RWPE2 (cell line): ENCODE results near the gene KAT7.

Source experiments
- ATAC-seq: fragments of 200-7000 bp; cut with Tn5 transposase; 3 replicates; pipeline ENCODE4 v1.9.1; 2021; ENCODE audit warnings: low read depth
- DNase-seq: peaks from one replicate; pipeline ENCODE4 v3.0.0-alpha.2; 2020; ENCODE audit warnings: low spot score
- H3K27ac ChIP-seq: fragments of 450-650 bp; 2 replicates; pipeline ENCODE4 v1.5.1; 2017; ENCODE audit warnings: mild to moderate bottlenecking; ENCODE audit not compliant: poor library complexity, severe bottlenecking
- H3K27me3 ChIP-seq: fragments of 250-450 bp; sonication (Bioruptor Pico); 2 replicates; pipeline ENCODE4 v1.5.1; 2021; ENCODE audit warnings: mild to moderate bottlenecking, moderate library complexity; ENCODE audit not compliant: insufficient read depth, poor library complexity, severe bottlenecking
- H3K36me3 ChIP-seq: fragments of 250-450 bp; sonication (Bioruptor Pico); 2 replicates; pipeline ENCODE4 v1.5.1; 2020; ENCODE audit warnings: low read depth, mild to moderate bottlenecking, moderate library complexity
- H3K4me1 ChIP-seq: fragments of 250-450 bp; sonication (Bioruptor Pico); 2 replicates; pipeline ENCODE4 v1.5.1; 2021; ENCODE audit warnings: mild to moderate bottlenecking, moderate library complexity; ENCODE audit not compliant: insufficient read depth, poor library complexity, severe bottlenecking
- H3K4me3 ChIP-seq: fragments of 250-450 bp; sonication (Bioruptor Pico); 2 replicates; pipeline ENCODE4 v1.5.1; 2021; ENCODE audit warnings: mild to moderate bottlenecking, moderate library complexity; ENCODE audit not compliant: severe bottlenecking
- H3K9me3 ChIP-seq: fragments of 250-450 bp; sonication (Bioruptor Pico); 2 replicates; pipeline ENCODE4 v1.5.1; 2021; ENCODE audit warnings: mild to moderate bottlenecking, moderate library complexity; ENCODE audit not compliant: severe bottlenecking
- TF ChIP-seq, protein P1 (sequence below): fragments of 450-650 bp; IDR thresholded peaks from one replicate; pipeline ENCODE4 v1.5.1; 2017; ENCODE audit warnings: mild to moderate bottlenecking, moderate library complexity; ENCODE audit not compliant: poor library complexity, severe bottlenecking

Gene KAT7

DNA sequence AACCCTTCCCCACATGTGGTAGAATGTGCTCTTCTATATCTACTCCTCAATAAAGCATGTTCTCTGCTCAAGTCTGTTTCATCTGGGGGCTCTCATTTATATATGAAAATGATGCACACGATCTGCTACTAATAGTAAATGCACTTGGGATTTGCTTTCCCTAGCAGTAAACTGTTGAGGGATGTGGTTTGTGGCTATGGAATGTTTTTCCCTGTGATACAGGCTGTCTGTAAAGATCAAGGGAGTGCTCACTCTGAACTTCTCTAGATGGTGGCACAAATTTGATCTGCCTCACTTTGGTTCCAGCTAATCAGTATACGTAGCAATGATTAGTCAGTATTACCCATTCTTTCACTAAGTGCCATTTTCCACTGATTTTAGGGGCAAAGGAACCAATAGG is 40.5 kb downstream of the KAT7 start:
- DNase-seq (no peak), ATAC-seq (no peak)
- no peak overlapping the region for H3K27ac ChIP-seq
- no peaks in the 10 kb centered on the region for H3K27me3 ChIP-seq
- TF ChIP-seq, protein P1, sequence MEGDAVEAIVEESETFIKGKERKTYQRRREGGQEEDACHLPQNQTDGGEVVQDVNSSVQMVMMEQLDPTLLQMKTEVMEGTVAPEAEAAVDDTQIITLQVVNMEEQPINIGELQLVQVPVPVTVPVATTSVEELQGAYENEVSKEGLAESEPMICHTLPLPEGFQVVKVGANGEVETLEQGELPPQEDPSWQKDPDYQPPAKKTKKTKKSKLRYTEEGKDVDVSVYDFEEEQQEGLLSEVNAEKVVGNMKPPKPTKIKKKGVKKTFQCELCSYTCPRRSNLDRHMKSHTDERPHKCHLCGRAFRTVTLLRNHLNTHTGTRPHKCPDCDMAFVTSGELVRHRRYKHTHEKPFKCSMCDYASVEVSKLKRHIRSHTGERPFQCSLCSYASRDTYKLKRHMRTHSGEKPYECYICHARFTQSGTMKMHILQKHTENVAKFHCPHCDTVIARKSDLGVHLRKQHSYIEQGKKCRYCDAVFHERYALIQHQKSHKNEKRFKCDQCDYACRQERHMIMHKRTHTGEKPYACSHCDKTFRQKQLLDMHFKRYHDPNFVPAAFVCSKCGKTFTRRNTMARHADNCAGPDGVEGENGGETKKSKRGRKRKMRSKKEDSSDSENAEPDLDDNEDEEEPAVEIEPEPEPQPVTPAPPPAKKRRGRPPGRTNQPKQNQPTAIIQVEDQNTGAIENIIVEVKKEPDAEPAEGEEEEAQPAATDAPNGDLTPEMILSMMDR, result no peak
- peaks cover 68% of the 10 kb centered on the region for H3K36me3 ChIP-seq
- no peaks in the 10 kb centered on the region for H3K4me1 ChIP-seq
- no peaks in the 10 kb centered on the region for H3K9me3 ChIP-seq
- H3K4me3 ChIP-seq, result no peak overlapping the region

DNA sequence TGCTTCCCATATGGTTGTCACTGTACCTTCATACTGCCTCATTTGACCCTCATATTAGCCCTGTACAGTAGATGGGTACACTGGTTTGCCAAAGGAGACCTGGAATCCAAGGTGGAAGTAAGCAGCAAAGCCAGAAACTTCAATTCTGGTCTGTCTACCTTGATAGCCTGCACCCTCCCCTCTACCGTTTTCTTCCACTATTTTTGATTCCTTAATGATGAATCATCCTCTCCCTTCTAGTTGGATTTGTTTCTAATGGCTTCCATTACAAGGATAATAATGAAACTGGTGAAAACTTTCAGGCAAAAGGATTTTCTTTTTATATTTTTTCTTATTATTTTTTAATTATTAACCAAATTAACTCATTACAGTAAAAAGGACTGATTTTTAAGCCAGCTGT is 42.1 kb downstream of the KAT7 start:
- no peak overlapping the region for H3K27ac ChIP-seq
- H3K9me3 ChIP-seq, result no peaks in the 10 kb centered on the region
- no peak overlapping the region for H3K4me3 ChIP-seq
- peaks cover 52% of the 10 kb centered on the region for H3K36me3 ChIP-seq
- no peak for DNase-seq
- H3K4me1 ChIP-seq, result no peaks in the 10 kb centered on the region
- ATAC-seq, result peak; percentile 52; the same call in 1 of the 3 replicates
- no peaks in the 10 kb centered on the region for H3K27me3 ChIP-seq
- TF ChIP-seq, protein P1, result no peak

DNA sequence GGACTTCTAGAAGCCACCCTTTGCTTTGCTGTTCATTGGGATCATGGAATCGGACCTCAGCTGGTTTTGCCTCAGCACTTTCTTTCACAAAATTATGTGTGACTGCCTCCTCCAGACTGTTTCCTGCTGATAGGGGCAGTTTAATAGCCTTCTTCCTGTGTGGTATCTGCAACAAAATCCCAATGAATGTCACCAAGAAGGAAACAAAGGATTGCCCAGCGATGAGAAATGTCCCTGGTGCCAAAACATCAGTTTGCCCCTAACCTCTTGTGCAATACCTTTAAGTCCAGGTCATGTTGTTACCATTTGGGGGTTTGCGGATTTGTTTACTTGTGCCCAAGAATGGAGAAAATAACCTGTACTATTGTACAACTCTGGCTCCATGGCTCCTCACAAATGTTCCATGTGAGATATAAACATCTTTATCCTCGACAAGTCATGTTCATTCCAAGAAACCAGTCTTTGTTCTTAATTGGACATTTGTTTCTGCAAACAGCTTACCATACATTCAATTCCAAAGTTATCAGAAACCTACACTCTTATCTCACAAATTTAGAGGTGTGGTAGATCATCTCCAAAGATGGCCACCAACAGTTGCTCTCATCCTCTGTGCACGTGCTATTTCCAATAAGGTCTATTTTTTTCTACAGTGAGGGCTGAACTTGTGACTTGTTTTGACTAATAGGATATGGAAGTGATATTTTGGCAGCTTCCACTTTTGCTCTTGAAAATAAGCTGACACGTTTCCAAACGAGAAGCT is 44.5 kb downstream of the KAT7 start:
- Histone ChIP-seq H3K27ac (no peak overlapping the region), H3K9me3 (no peaks in the 10 kb centered on the region), H3K27me3 (no peaks in the 10 kb centered on the region), H3K4me1 (no peaks in the 10 kb centered on the region), H3K4me3 (no peak overlapping the region), H3K36me3 (peaks cover 28% of the 10 kb centered on the region)
- no peak for ATAC-seq
- TF ChIP-seq, protein P1, result no peak
- no peak for DNase-seq

- TF ChIP-seq, protein P1, result no peak
- Histone ChIP-seq H3K4me1 (no peaks in the 10 kb centered on the region), H3K27ac (no peak overlapping the region), H3K27me3 (no peaks in the 10 kb centered on the region), H3K4me3 (no peak overlapping the region), H3K9me3 (no peaks in the 10 kb centered on the region), H3K36me3 (peaks cover 19% of the 10 kb centered on the region; the same call in 1 of the 2 replicates)
- DNase-seq (no peak), ATAC-seq (no peak)
Measured at GRCh38 chr17:49834118-49834743, 45.8 kb downstream of the KAT7 start.

GRCh38 chr17:49835472-49835871 is 47.0 kb downstream of the KAT7 start:
- H3K4me3 ChIP-seq, result no peak overlapping the region
- H3K9me3 ChIP-seq, result no peaks in the 10 kb centered on the region
- H3K36me3 ChIP-seq, result 0 out of 2 replicates have a peak, but pooled peaks cover 16% of the 10 kb centered on the region
- ATAC-seq (no peak), DNase-seq (no peak)
- TF ChIP-seq, protein P1, result no peak
- no peaks in the 10 kb centered on the region for H3K4me1 ChIP-seq
- H3K27ac ChIP-seq, result no peak overlapping the region
- H3K27me3 ChIP-seq, result no peaks in the 10 kb centered on the region
